DOHH2 (cell line): ENCODE data around the gene CLPTM1L.
"Not testable (repeated sequence)": the region's sequence is repeated elsewhere in the genome, so short reads cannot be mapped to it uniquely, and the experiment has no call there.

Experiments used
- H3F3A ChIP-seq: fragments of 200-600 bp; sonication (generic), shearing (Covaris generic); 2 replicates; pipeline ENCODE4 v1.6.0; 2016; ENCODE audit warnings: antibody characterized with exemption, mild to moderate bottlenecking; ENCODE audit not compliant: control insufficient read depth, insufficient read depth
- H3K27ac ChIP-seq: fragments of 200-600 bp; sonication (generic); 2 replicates; pipeline ENCODE4 v1.5.1; 2014; ENCODE audit warnings: low read depth, mild to moderate bottlenecking, low read length, moderate library complexity
- H3K27me3 ChIP-seq: fragments of 200-600 bp; sonication (generic); 2 replicates; pipeline ENCODE4 v1.6.1; 2014; ENCODE audit warnings: mild to moderate bottlenecking, low read length, mixed read lengths; ENCODE audit not compliant: control insufficient read depth
- H3K36me3 ChIP-seq: fragments of 200-600 bp; sonication (generic); 2 replicates; pipeline ENCODE4 v1.6.1; 2014; ENCODE audit warnings: mild to moderate bottlenecking, low read length, moderate library complexity, mixed read lengths; ENCODE audit not compliant: control insufficient read depth
- H3K4me1 ChIP-seq: fragments of 200-600 bp; sonication (generic); 2 replicates; pipeline ENCODE4 v1.6.1; 2014; ENCODE audit warnings: mild to moderate bottlenecking, low read length, mixed read lengths; ENCODE audit not compliant: control insufficient read depth
- H3K4me2 ChIP-seq: fragments of 200-600 bp; sonication (generic); 2 replicates; pipeline ENCODE4 v1.6.0; 2014; ENCODE audit warnings: mild to moderate bottlenecking, low read length, moderate library complexity
- H3K4me3 ChIP-seq: fragments of 200-600 bp; sonication (generic); 2 replicates; pipeline ENCODE4 v1.5.1; 2014; ENCODE audit warnings: mild to moderate bottlenecking, low read length, mixed read lengths
- H3K79me2 ChIP-seq: fragments of 200-600 bp; sonication (generic); 2 replicates; pipeline ENCODE4 v1.6.1; 2014; ENCODE audit warnings: mild to moderate bottlenecking, low read length, mixed read lengths; ENCODE audit not compliant: control insufficient read depth
- H3K9me2 ChIP-seq: fragments of 200-600 bp; sonication (generic); replicated peaks from 2 replicates; pipeline ENCODE4 v1.6.1; 2014; ENCODE audit warnings: mild to moderate bottlenecking, low read length, mixed read lengths; ENCODE audit not compliant: control insufficient read depth
- H3K9me3 ChIP-seq: fragments of 200-600 bp; sonication (generic); 2 replicates; pipeline ENCODE4 v1.6.1; 2014; ENCODE audit warnings: antibody characterized with exemption, low read length, mixed read lengths; ENCODE audit not compliant: control insufficient read depth, insufficient read depth
- H4K20me1 ChIP-seq: fragments of 200-600 bp; sonication (generic); 2 replicates; pipeline ENCODE4 v1.6.0; 2014; ENCODE audit warnings: low read depth, mild to moderate bottlenecking, antibody characterized with exemption, low read length, moderate library complexity; ENCODE audit not compliant: control insufficient read depth, insufficient read depth
- EZH2phosphoT487 ChIP-seq: fragments of 200-600 bp; sonication (generic); IDR thresholded peaks from 2 replicates; pipeline ENCODE4 v1.6.1; 2017; ENCODE audit warnings: borderline replicate concordance, mild to moderate bottlenecking, antibody characterized with exemption, low read length, moderate library complexity, mixed read lengths
- TF ChIP-seq, protein P1 (sequence below): fragments of 200-600 bp; sonication (generic); IDR thresholded peaks from one replicate; pipeline ENCODE4 v1.5.1; 2014; ENCODE audit warnings: antibody characterized with exemption, mild to moderate bottlenecking, low read depth, low read length; ENCODE audit not compliant: poor library complexity, severe bottlenecking

Gene CLPTM1L

GRCh38 chr5:1333986-1334385 is 10.9 kb downstream of the CLPTM1L start:
- no peaks in the 10 kb centered on the region for H3K27me3 ChIP-seq
- H3K27ac ChIP-seq: no peak overlapping the region
- no peaks in the 10 kb centered on the region for H3K9me2 ChIP-seq
- H3K4me3 ChIP-seq: no peak overlapping the region
- no peak for TF ChIP-seq EZH2phosphoT487
- TF ChIP-seq, protein P1, sequence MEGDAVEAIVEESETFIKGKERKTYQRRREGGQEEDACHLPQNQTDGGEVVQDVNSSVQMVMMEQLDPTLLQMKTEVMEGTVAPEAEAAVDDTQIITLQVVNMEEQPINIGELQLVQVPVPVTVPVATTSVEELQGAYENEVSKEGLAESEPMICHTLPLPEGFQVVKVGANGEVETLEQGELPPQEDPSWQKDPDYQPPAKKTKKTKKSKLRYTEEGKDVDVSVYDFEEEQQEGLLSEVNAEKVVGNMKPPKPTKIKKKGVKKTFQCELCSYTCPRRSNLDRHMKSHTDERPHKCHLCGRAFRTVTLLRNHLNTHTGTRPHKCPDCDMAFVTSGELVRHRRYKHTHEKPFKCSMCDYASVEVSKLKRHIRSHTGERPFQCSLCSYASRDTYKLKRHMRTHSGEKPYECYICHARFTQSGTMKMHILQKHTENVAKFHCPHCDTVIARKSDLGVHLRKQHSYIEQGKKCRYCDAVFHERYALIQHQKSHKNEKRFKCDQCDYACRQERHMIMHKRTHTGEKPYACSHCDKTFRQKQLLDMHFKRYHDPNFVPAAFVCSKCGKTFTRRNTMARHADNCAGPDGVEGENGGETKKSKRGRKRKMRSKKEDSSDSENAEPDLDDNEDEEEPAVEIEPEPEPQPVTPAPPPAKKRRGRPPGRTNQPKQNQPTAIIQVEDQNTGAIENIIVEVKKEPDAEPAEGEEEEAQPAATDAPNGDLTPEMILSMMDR: no peak
- H3F3A ChIP-seq: peaks cover 11% of the 10 kb centered on the region; the same call in 1 of the 2 replicates
- peaks cover 9% of the 10 kb centered on the region for H4K20me1 ChIP-seq
- no peak overlapping the region for H3K4me2 ChIP-seq
- H3K9me3 ChIP-seq: no peaks in the 10 kb centered on the region
- H3K4me1 ChIP-seq: peaks cover 34% of the 10 kb centered on the region
- H3K79me2 ChIP-seq: peaks cover 91% of the 10 kb centered on the region
- H3K36me3 ChIP-seq: peaks cover 96% of the 10 kb centered on the region

DNA sequence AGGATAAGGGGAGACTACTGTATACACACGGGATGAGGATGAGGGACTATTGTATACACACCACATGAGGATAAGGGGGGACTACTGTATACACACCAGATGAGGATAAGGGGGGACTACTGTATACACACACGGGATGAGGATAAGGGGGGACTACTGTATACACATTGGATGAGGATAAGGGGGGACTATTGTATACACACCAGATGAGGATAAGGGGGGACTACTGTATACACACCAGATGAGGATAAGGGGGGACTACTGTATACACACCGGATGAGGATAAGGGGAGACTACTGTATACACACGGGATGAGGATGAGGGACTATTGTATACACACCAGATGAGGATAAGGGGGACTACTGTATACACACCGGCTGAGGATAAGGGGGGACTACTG is 11.6 kb downstream of the CLPTM1L start:
- not testable (repeated sequence) for H3K9me2 ChIP-seq, H3K4me2 ChIP-seq, H3K27me3 ChIP-seq, H3K27ac ChIP-seq, H3K9me3 ChIP-seq, H3K4me3 ChIP-seq
- Histone ChIP-seq H4K20me1 (peaks cover 11% of the 10 kb centered on the region), H3K4me1 (peaks cover 27% of the 10 kb centered on the region), H3F3A (peaks cover 11% of the 10 kb centered on the region; the same call in 1 of the 2 replicates), H3K36me3 (peaks cover 96% of the 10 kb centered on the region), H3K79me2 (peaks cover 91% of the 10 kb centered on the region)

DNA sequence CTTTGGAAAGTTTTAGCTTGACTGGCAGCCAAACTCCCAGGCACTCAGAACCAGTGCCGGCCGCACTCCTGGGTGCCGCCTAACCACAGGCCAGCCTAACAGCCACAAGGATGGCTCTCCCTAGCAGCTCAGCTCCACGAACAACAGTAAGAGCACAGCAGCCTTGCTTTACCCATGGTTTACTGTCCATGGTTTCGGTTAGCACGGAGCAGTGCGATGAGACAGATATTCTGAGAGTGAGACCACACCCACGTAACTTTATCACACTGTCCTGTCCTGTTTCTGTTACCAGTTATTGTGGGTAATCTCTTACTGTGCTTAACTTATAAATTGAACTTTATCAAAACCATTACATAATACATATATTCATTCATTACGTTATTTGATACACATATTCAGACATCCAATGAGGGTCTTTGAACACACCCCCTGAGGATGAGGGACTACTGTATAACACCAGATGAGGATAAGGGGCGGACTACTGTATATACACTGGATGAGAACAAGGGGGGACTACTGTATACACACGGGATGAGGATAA is 12.4 kb downstream of the CLPTM1L start:
- H3K9me2 ChIP-seq: no peaks in the 10 kb centered on the region
- no peaks in the 10 kb centered on the region for H3K27me3 ChIP-seq
- H3K9me3 ChIP-seq: no peaks in the 10 kb centered on the region
- no peak overlapping the region for H3K27ac ChIP-seq
- no peak for TF ChIP-seq EZH2phosphoT487
- TF ChIP-seq, protein P1: no peak
- peaks cover 87% of the 10 kb centered on the region for H3K79me2 ChIP-seq
- no peak overlapping the region for H3K4me2 ChIP-seq
- H3K4me3 ChIP-seq: no peak overlapping the region
- H3K4me1 ChIP-seq: peaks cover 20% of the 10 kb centered on the region
- peaks cover 11% of the 10 kb centered on the region for H4K20me1 ChIP-seq
- peaks cover 11% of the 10 kb centered on the region; the same call in 1 of the 2 replicates for H3F3A ChIP-seq
- H3K36me3 ChIP-seq: peaks cover 90% of the 10 kb centered on the region

GRCh38 chr5:1331861-1332405 is 13.0 kb downstream of the CLPTM1L start:
- peaks cover 83% of the 10 kb centered on the region for H3K79me2 ChIP-seq

More at GRCh38 chr5:1331861-1332405, 13.0 kb downstream of the CLPTM1L start:
- peaks cover 14% of the 10 kb centered on the region for H3K4me1 ChIP-seq
- H3K4me2 ChIP-seq: no peak overlapping the region
- H4K20me1 ChIP-seq: peaks cover 11% of the 10 kb centered on the region
- TF ChIP-seq, protein P1: no peak
- TF ChIP-seq EZH2phosphoT487: no peak
- no peaks in the 10 kb centered on the region for H3K27me3 ChIP-seq
- H3F3A ChIP-seq: peaks cover 11% of the 10 kb centered on the region; the same call in 1 of the 2 replicates
- H3K4me3 ChIP-seq: no peak overlapping the region
- no peaks in the 10 kb centered on the region for H3K9me2 ChIP-seq
- no peaks in the 10 kb centered on the region for H3K9me3 ChIP-seq
- no peak overlapping the region for H3K27ac ChIP-seq
- peaks cover 86% of the 10 kb centered on the region for H3K36me3 ChIP-seq
